GM12878 (cell line): Measurements from ENCODE around the gene LITAF.

Experiments
- FOXK2 ChIP-seq: fragments of 450-650 bp; IDR thresholded peaks from 2 replicates; pipeline ENCODE4 v1.6.1; 2017; ENCODE audit warnings: mild to moderate bottlenecking, moderate library complexity
- GATAD2B ChIP-seq: fragments of 450-650 bp; conservative IDR thresholded peaks from 2 replicates; pipeline ENCODE4 v1.6.1; 2017; ENCODE audit warnings: low read depth, mild to moderate bottlenecking, moderate library complexity
- YY1 ChIP-seq: IDR thresholded peaks from 2 replicates; pipeline ENCODE4 v1.6.1; 2011; ENCODE audit warnings: low read depth, mild to moderate bottlenecking, low read length
- ZBTB33 ChIP-seq: fragments of 450-650 bp; IDR thresholded peaks from 2 replicates; pipeline ENCODE4 v1.6.1; 2017; ENCODE audit warnings: mild to moderate bottlenecking

- TF ChIP-seq ZBTB33 (no peak), FOXK2 (no peak), YY1 (no peak), GATAD2B (no peak)
Observed at GRCh38 chr16:11601425-11601824, 14.7 kb upstream of the LITAF start.
